Hepatocyte (in vitro differentiated cells): ENCODE data around the gene MBTPS2.

ENCODE experiments used
- EZH2 ChIP-seq: fragments of 200-600 bp; sonication (generic); IDR thresholded peaks from 2 replicates; pipeline ENCODE4 v1.6.1; 2016; ENCODE audit warnings: antibody characterized with exemption, mild to moderate bottlenecking, borderline replicate concordance
- EZH2phosphoT487 ChIP-seq: fragments of 200-600 bp; sonication (generic); IDR thresholded peaks from one replicate; pipeline ENCODE4 v1.6.1; 2018; ENCODE audit warnings: antibody characterized with exemption, mild to moderate bottlenecking, low read depth, moderate library complexity; ENCODE audit not compliant: unreplicated experiment, severe bottlenecking
- TF ChIP-seq, protein P1 (sequence below): fragments of 200-600 bp; sonication (generic); IDR thresholded peaks from 2 replicates; pipeline ENCODE4 v1.5.1; 2016; ENCODE audit warnings: antibody characterized with exemption, mild to moderate bottlenecking; ENCODE audit not compliant: poor library complexity

DNA sequence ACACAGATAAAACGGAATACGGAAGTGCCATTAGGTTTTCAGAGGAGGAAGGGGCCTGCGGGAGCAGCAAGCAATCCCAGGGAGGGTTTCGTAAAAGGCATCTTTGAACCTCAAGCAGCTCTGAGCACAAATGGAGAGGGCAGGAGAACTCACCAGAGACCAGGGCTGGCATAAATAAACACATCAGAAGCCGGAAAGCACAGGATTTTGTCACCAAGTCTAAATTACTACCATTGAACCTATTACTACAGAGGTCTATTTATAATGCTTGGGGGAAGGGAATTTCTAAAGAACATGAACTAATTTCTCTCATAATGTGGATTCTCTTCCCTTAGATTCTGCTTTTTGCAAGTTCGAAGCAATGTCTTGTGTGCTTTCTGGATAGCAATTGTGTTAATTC is 39.6 kb upstream of the MBTPS2 start:
- TF ChIP-seq, protein P1, sequence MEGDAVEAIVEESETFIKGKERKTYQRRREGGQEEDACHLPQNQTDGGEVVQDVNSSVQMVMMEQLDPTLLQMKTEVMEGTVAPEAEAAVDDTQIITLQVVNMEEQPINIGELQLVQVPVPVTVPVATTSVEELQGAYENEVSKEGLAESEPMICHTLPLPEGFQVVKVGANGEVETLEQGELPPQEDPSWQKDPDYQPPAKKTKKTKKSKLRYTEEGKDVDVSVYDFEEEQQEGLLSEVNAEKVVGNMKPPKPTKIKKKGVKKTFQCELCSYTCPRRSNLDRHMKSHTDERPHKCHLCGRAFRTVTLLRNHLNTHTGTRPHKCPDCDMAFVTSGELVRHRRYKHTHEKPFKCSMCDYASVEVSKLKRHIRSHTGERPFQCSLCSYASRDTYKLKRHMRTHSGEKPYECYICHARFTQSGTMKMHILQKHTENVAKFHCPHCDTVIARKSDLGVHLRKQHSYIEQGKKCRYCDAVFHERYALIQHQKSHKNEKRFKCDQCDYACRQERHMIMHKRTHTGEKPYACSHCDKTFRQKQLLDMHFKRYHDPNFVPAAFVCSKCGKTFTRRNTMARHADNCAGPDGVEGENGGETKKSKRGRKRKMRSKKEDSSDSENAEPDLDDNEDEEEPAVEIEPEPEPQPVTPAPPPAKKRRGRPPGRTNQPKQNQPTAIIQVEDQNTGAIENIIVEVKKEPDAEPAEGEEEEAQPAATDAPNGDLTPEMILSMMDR, result no peak
- TF ChIP-seq EZH2 (no peak), EZH2phosphoT487 (no peak)
